Activated CD4-positive, alpha-beta T cell treated with anti-CD3 and anti-CD28 coated beads for 36 hours (primary cell): Measurements from ENCODE around the gene ZCCHC14. TPM values are rescaled to one million over a fixed set of nuclear protein-coding genes. Genes with fewer than 3 reads are reported as not detected.
A peak's percentile ranks its signal among the peaks of the same experiment; 100 is the strongest.

Experiments used
- ATAC-seq: fragments of 200-7000 bp; cut with Tn5 transposase; one replicate; pipeline ENCODE4 v1.10.0; 2021; ENCODE audit warnings: mild to moderate bottlenecking, moderate library complexity
- CTCF ChIA-PET: fragments of 350-600 bp; sonication (Branson Sonifier 250); formaldehyde crosslinking; loops from one replicate; lab custom pipeline; 2021; ENCODE audit warnings: antibody characterized with exemption; lab: Charles Lee
- POLR2A ChIA-PET: fragments of 350-600 bp; sonication (Branson Sonifier 250); formaldehyde crosslinking; loops from one replicate; lab custom pipeline; 2021; ENCODE audit warnings: antibody characterized with exemption, inconsistent platforms; lab: Charles Lee
- DNase-seq: peaks from one replicate; pipeline ENCODE4 v3.0.0-alpha.2; 2020
- H3K27ac Mint-ChIP-seq: one replicate; pipeline ENCODE4 v1.8.0; 2021; ENCODE audit warnings: mixed read lengths
- H3K27me3 Mint-ChIP-seq: one replicate; pipeline ENCODE4 v1.8.0; 2021; ENCODE audit warnings: mixed read lengths
- H3K36me3 Mint-ChIP-seq: one replicate; pipeline ENCODE4 v1.8.0; 2021; ENCODE audit warnings: low read depth, mixed read lengths
- H3K4me1 Mint-ChIP-seq: one replicate; pipeline ENCODE4 v1.8.0; 2021; ENCODE audit warnings: mixed read lengths
- H3K4me3 Mint-ChIP-seq: one replicate; pipeline ENCODE4 v1.8.0; 2021; ENCODE audit warnings: mild to moderate bottlenecking, moderate library complexity, mixed read lengths
- H3K9me3 Mint-ChIP-seq: one replicate; pipeline ENCODE4 v1.8.0; 2021; ENCODE audit warnings: low read depth, mixed read lengths
- intact Hi-C, 2 experiments: fragments of 100-400 bp; cut with DNase I in 1 of 2; cut with micrococcal nuclease in 1 of 2; formaldehyde crosslinking; loops; one replicate each; pipeline versions ENCODE4 v1.14.2 to v1.15.1; 2022 to 2024; cut with DNase I, micrococcal nuclease
- total RNA-seq, 2 experiments: library from RNA; stranded (reverse); gene quantifications; one replicate each; pipeline ENCODE4 v1.2.3, GENCODE V29; 2021

ZCCHC14 gene
- total RNA-seq, 2 experiments from 2014 or later = 10.1 to 12.9 TPM

DNA sequence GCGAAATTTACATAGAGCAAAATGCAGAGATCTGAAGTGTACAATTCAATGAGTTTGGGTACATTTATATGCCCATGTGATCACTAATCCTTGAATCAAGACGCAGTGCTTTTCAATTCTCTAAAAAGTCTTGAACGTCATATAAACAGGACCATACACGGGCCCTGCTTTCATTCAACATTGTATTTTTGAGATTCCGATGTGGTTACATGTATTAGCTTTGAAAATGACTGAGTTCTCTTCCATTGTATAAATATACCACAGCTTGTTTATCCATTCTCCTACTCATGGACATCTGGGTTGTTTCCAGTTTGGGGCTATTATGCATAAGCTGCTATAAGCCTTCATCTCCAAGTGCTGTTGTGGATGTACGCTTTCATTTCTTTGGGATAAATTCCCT lies 45.5 kb downstream of the ZCCHC14 start:
- peaks cover 33% of the 10 kb centered on the region for H3K36me3 Mint-ChIP-seq
- CTCF ChIA-PET = interaction anchor here (0.7 kb wide), 1 partner anchor 26 kb away, joined by 4 read pairs; no protein-coding TSS in a partner anchor

GRCh38 chr16:87446479-87446878 lies 46.3 kb downstream of the ZCCHC14 start:
- CTCF ChIA-PET = interaction anchor here (0.7 to 0.8 kb wide), 2 partner anchors 27 to 190 kb away, joined by 3 to 4 read pairs; no protein-coding TSS in a partner anchor
- no peak for ATAC-seq

More for the DNA sequence above, 45.5 kb downstream of the ZCCHC14 start:
- H3K27ac Mint-ChIP-seq = no peak overlapping the region
- DNase-seq (no peak), ATAC-seq (no peak)
- intact Hi-C loops = no loop called here
- H3K4me3 Mint-ChIP-seq = no peak overlapping the region
- no peaks in the 10 kb centered on the region for H3K27me3 Mint-ChIP-seq
- POLR2A ChIA-PET = no interaction called here
- H3K4me1 Mint-ChIP-seq = peaks cover 5% of the 10 kb centered on the region
- H3K9me3 Mint-ChIP-seq = no peaks in the 10 kb centered on the region

GRCh38 chr16:87445486-87445885 lies 47.3 kb downstream of the ZCCHC14 start:
- CTCF ChIA-PET = no interaction called here
- no peaks in the 10 kb centered on the region for H3K27me3 Mint-ChIP-seq

More at GRCh38 chr16:87446479-87446878, 46.3 kb downstream of the ZCCHC14 start:
- no peaks in the 10 kb centered on the region for H3K27me3 Mint-ChIP-seq
- H3K4me1 Mint-ChIP-seq = peaks cover 9% of the 10 kb centered on the region
- DNase-seq = no peak
- peaks cover 32% of the 10 kb centered on the region for H3K36me3 Mint-ChIP-seq
- no peak overlapping the region for H3K27ac Mint-ChIP-seq
- POLR2A ChIA-PET = no interaction called here
- intact Hi-C loops = no loop called here
- H3K4me3 Mint-ChIP-seq = no peak overlapping the region
- no peaks in the 10 kb centered on the region for H3K9me3 Mint-ChIP-seq

GRCh38 chr16:87443964-87444363 lies 48.9 kb downstream of the ZCCHC14 start:
- ChIA-PET POLR2A (no interaction called here), CTCF (interaction anchor here (1.2 to 1.6 kb wide), 2 partner anchors 192 to 258 kb away, joined by 3 to 5 read pairs; no protein-coding TSS in a partner anchor)
- Mint-ChIP-seq H3K36me3 (peaks cover 28% of the 10 kb centered on the region), H3K9me3 (no peaks in the 10 kb centered on the region), H3K27me3 (no peaks in the 10 kb centered on the region), H3K4me3 (no peak overlapping the region), H3K4me1 (peaks cover 9% of the 10 kb centered on the region), H3K27ac (no peak overlapping the region)
- ATAC-seq (no peak), DNase-seq (no peak)
- intact Hi-C loops = no loop called here

More at GRCh38 chr16:87445486-87445885, 47.3 kb downstream of the ZCCHC14 start:
- Mint-ChIP-seq H3K27ac (no peak overlapping the region), H3K9me3 (no peaks in the 10 kb centered on the region), H3K4me3 (no peak overlapping the region), H3K36me3 (peaks cover 28% of the 10 kb centered on the region), H3K4me1 (peaks cover 9% of the 10 kb centered on the region)
- DNase-seq (no peak), ATAC-seq (no peak)
- intact Hi-C loops = no loop called here
- POLR2A ChIA-PET = no interaction called here

GRCh38 chr16:87443016-87443415 lies 49.8 kb downstream of the ZCCHC14 start:
- CTCF ChIA-PET = interaction anchor here (0.9 to 1.6 kb wide), 2 partner anchors 26 to 193 kb away, joined by 3 to 5 read pairs; no protein-coding TSS in a partner anchor
- H3K27ac Mint-ChIP-seq = no peak overlapping the region
- no peak overlapping the region for H3K4me3 Mint-ChIP-seq
- intact Hi-C loops = no loop called here
- H3K27me3 Mint-ChIP-seq = no peaks in the 10 kb centered on the region
- H3K36me3 Mint-ChIP-seq = peaks cover 22% of the 10 kb centered on the region
- DNase-seq = no peak
- no peaks in the 10 kb centered on the region for H3K9me3 Mint-ChIP-seq
- H3K4me1 Mint-ChIP-seq = peaks cover 9% of the 10 kb centered on the region
- ATAC-seq = no peak
- POLR2A ChIA-PET = no interaction called here

- Mint-ChIP-seq H3K9me3 (no peaks in the 10 kb centered on the region), H3K27me3 (no peaks in the 10 kb centered on the region), H3K4me1 (peaks cover 10% of the 10 kb centered on the region), H3K36me3 (peaks cover 18% of the 10 kb centered on the region), H3K4me3 (no peak overlapping the region), H3K27ac (no peak overlapping the region)
- intact Hi-C loops = no loop called here
- ChIA-PET CTCF (interaction anchor here (0.7 to 0.9 kb wide), 2 partner anchors 18 to 26 kb away, joined by 3 read pairs; no protein-coding TSS in a partner anchor), POLR2A (no interaction called here)
- ATAC-seq (no peak), DNase-seq (no peak)
These were observed 50.2 kb downstream of the ZCCHC14 start for GRCh38 chr16:87442581-87442966.

GRCh38 chr16:87441886-87442580 lies 50.8 kb downstream of the ZCCHC14 start:
- Mint-ChIP-seq H3K4me1 (peaks cover 12% of the 10 kb centered on the region), H3K4me3 (no peak overlapping the region), H3K36me3 (peaks cover 17% of the 10 kb centered on the region), H3K27ac (no peak overlapping the region), H3K9me3 (no peaks in the 10 kb centered on the region), H3K27me3 (no peaks in the 10 kb centered on the region)
- CTCF ChIA-PET = interaction anchor here (0.7 to 1.1 kb wide), 2 partner anchors 19 to 48 kb away, joined by 3 to 4 read pairs; no protein-coding TSS in a partner anchor
- POLR2A ChIA-PET = no interaction called here
- ATAC-seq (peak; percentile 39), DNase-seq (no peak)
- intact Hi-C loops = no loop called here

DNA sequence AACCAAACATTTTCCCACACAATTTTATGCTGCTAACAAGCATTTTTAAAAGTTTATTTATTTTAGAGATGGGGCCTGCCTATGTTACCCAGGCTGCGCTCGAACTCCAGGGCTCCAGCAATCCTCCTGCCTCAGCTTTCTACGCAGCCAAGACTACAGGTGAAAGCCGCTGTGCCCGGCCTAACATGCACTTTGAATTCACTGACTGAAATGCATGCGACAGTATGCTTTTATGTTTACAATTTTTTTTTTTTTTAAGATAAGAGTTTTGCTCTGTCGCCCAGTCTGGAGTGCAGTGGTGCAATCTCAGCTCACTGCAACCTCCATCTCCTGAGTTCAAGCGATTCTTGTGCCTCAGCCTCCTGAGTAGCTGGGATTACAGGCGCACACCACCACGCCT lies 52.9 kb downstream of the ZCCHC14 start:
- Mint-ChIP-seq H3K4me3 (no peak overlapping the region), H3K9me3 (no peaks in the 10 kb centered on the region), H3K27me3 (no peaks in the 10 kb centered on the region), H3K36me3 (peaks cover 7% of the 10 kb centered on the region), H3K4me1 (peaks cover 32% of the 10 kb centered on the region), H3K27ac (no peak overlapping the region)
- ChIA-PET POLR2A (no interaction called here), CTCF (interaction anchor here (0.6 kb wide), 1 partner anchor 12 kb away, joined by 3 read pairs; no protein-coding TSS in a partner anchor)
- intact Hi-C loops = no loop called here
- ATAC-seq (no peak), DNase-seq (no peak)

GRCh38 chr16:87438611-87438985 lies 54.2 kb downstream of the ZCCHC14 start:
- Mint-ChIP-seq H3K4me3 (no peak overlapping the region), H3K27me3 (no peaks in the 10 kb centered on the region), H3K36me3 (peaks cover 2% of the 10 kb centered on the region), H3K27ac (no peak overlapping the region), H3K9me3 (no peaks in the 10 kb centered on the region), H3K4me1 (peaks cover 32% of the 10 kb centered on the region)
- DNase-seq = no peak
- no peak for ATAC-seq
- POLR2A ChIA-PET = no interaction called here
- CTCF ChIA-PET = no interaction called here
- intact Hi-C loops = no loop called here

GRCh38 chr16:87437911-87438610 lies 54.8 kb downstream of the ZCCHC14 start:
- H3K27me3 Mint-ChIP-seq = no peaks in the 10 kb centered on the region
- ATAC-seq (no peak), DNase-seq (no peak)
- H3K9me3 Mint-ChIP-seq = no peaks in the 10 kb centered on the region
- peaks cover 2% of the 10 kb centered on the region for H3K36me3 Mint-ChIP-seq
- peak overlapping the region; percentile 29 for H3K27ac Mint-ChIP-seq
- POLR2A ChIA-PET = interaction anchor here (0.6 kb wide), 1 partner anchor 13 kb away, joined by 4 read pairs; no protein-coding TSS in a partner anchor
- H3K4me1 Mint-ChIP-seq = peaks cover 32% of the 10 kb centered on the region
- intact Hi-C loops = loop anchor here in 1 of 2 experiments (2.0 kb wide), 1 partner anchor 55 kb away; the partner anchor contains the start of gene ZCCHC14
- CTCF ChIA-PET = no interaction called here
- no peak overlapping the region for H3K4me3 Mint-ChIP-seq

DNA sequence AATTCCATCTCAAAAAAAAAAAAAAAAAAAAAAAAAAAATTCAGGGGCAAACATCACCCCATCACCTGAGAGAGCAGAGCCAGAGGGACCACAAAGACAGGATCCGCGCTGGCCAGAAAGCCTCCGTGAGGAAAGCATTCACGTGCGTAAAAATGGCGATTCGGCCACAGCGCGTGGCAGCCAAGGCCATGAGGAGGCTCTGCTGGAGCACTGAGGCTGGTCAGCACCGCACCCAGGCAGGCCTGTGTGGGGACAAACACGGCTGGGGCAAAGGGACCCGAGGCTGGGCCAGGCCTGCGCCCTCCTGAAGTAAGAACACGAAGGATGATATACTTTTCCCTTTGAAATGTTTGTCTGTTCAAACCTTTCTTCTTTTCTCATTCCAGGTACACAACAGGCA lies 55.5 kb downstream of the ZCCHC14 start:
- Mint-ChIP-seq H3K9me3 (no peaks in the 10 kb centered on the region), H3K36me3 (no peaks in the 10 kb centered on the region), H3K27ac (no peak overlapping the region), H3K4me3 (no peak overlapping the region), H3K27me3 (no peaks in the 10 kb centered on the region), H3K4me1 (peaks cover 27% of the 10 kb centered on the region)
- intact Hi-C loops = loop anchor here in 1 of 2 experiments (2.0 kb wide), 1 partner anchor 55 kb away; the partner anchor contains the start of gene ZCCHC14
- CTCF ChIA-PET = no interaction called here
- POLR2A ChIA-PET = interaction anchor here (0.6 to 1.5 kb wide), 4 partner anchors 14 to 43 kb away, joined by 3 to 6 read pairs (median 4); no protein-coding TSS in a partner anchor
- ATAC-seq (no peak), DNase-seq (no peak)
